ENCODE measurements around the gene M1AP. TPM values are rescaled to one million over a fixed set of nuclear protein-coding genes. Genes with fewer than 3 reads are reported as not detected.

M1AP gene
- total and polyA plus RNA-seq, 9 donors = 0.36 to 0.72 (median 0.45) TPM; not detected in 3

DNA sequence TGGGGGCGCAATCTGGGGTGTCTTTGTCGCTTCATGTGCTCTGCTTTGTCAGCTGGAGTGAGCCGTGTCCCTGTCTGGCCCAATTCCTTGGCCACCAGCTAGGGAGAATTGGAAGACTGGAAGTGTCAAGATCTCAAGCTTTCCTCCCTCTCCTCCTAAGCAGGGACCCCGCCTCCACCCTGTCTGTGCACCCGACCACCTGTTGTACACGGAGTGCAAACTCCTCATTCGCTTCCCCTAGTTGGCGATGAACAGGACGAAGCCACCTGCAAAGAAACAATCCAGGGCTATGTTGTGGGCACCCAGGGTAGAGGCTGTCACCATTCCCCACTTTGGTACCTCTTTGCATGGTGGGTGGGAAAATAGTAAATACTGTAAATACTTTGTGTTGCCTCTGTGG, 120.4 kb downstream of the M1AP start:
- H3K9me3 ChIP-seq = no peaks in the 10 kb centered on the region
- no peak overlapping the region for H3K4me3 ChIP-seq
- intact Hi-C loops (cut with DNase I) = no loop called here
- H3K27ac ChIP-seq = no peak overlapping the region
- peak in 1 of 5 donors; percentile 21 for DNase-seq
- H3K36me3 ChIP-seq = no peaks in the 10 kb centered on the region
- TF ChIP-seq EP300 (IDR thresholded peaks at IDR 0.05) (no peak), POLR2A (IDR thresholded peaks at IDR 0.05) (no peak)
- TF ChIP-seq, protein P1, sequence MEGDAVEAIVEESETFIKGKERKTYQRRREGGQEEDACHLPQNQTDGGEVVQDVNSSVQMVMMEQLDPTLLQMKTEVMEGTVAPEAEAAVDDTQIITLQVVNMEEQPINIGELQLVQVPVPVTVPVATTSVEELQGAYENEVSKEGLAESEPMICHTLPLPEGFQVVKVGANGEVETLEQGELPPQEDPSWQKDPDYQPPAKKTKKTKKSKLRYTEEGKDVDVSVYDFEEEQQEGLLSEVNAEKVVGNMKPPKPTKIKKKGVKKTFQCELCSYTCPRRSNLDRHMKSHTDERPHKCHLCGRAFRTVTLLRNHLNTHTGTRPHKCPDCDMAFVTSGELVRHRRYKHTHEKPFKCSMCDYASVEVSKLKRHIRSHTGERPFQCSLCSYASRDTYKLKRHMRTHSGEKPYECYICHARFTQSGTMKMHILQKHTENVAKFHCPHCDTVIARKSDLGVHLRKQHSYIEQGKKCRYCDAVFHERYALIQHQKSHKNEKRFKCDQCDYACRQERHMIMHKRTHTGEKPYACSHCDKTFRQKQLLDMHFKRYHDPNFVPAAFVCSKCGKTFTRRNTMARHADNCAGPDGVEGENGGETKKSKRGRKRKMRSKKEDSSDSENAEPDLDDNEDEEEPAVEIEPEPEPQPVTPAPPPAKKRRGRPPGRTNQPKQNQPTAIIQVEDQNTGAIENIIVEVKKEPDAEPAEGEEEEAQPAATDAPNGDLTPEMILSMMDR (IDR thresholded peaks at IDR 0.05) = no peak
- no peaks in the 10 kb centered on the region for H3K27me3 ChIP-seq
- WGBS, 3 donors = 91 to 93% (median 93%) methylated on average over 9 of the region's 9 CpGs
- peaks cover 13% of the 10 kb centered on the region for H3K4me1 ChIP-seq (ENCODE audit: insufficient read depth)

DNA sequence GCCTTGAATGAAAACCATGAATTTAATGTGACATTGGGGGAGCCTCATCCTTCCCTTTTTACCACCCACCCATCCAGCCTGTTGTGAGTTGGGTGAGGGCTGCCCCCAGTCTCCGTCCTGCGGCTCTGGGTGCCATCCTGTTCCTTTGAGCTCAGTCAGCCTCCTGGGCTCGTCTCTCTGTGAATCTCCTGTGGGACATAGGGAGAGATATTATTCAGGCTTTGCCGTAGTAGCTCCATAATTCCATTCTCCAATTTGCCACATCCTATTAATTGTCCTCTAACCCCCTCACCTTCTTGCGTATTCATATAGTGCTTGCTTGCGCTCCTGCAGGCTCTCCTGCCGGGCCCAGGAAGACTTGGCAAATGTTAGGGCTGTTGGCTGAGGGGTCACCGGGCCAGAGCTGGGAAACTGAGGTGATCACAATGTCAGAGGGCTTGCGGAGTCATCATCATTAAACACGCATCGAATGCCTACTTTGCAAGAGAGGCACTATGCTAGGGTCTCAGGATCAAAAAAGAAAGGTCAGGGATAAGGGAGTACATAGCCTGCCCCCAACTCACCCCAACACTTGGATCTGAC, 121.4 kb downstream of the M1AP start:
- no peak for DNase-seq
- H3K36me3 ChIP-seq = no peaks in the 10 kb centered on the region
- H3K9me3 ChIP-seq = no peaks in the 10 kb centered on the region
- TF ChIP-seq, protein P1 (IDR thresholded peaks at IDR 0.05) = no peak
- TF ChIP-seq POLR2A (IDR thresholded peaks at IDR 0.05) (no peak), EP300 (IDR thresholded peaks at IDR 0.05) (no peak)
- intact Hi-C loops (cut with DNase I) = no loop called here
- H3K27ac ChIP-seq = no peak overlapping the region
- H3K4me3 ChIP-seq = no peak overlapping the region
- WGBS, 3 donors = 97 to 99% (median 98%) methylated on average over 11 of the region's 11 CpGs
- H3K4me1 ChIP-seq (ENCODE audit: insufficient read depth) = peaks cover 13% of the 10 kb centered on the region
- no peaks in the 10 kb centered on the region for H3K27me3 ChIP-seq

DNA sequence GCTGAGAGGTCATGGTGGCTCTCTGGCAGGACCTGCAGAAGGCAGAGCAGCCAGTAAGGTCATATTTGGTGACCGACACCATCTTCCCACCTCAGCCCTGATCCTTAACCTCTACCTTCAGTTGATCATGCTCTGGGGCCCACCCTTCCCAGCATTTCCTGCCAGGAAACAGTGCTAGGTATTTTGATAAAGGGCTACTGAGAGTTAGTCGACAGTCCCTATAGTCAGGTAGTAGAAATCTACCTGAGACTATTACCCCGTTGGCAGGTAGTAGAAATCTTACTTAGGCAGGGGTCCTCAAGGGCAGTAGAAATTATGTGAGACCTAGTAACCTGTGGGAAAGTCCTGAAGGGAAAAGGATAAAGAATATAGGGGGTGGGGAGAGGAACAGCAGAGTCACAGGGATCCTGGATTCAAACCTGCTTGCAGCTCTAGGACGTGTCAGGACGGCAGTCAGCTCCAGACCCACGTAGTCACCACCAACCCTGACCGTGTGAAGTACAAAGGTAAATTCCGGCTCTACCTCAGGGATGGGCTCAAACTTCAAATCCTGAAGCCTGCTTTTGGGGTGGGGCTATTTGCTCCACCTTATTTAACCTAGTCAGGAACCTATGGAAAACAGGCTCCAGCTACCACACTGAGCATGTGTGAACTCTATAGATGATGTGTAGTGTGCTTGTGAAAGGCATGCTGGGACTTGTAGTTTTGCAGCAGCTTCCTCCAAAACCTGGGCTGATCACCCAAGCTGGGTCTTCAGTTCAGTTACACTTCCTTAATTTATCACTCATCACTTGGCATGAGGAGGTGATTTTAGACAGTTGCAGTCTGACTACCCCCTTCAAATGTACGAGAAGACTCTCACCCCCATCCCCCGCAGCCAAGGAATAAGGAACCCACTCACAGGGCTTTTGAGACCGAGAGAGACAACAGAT, 122.1 kb downstream of the M1AP start, which contains the start of gene DQX1:
Gene DQX1, minus strand, starts transcription at position 515 of the 932 bp plus-strand sequence. Its CDS starts 502 bp downstream, at position 13.
- intact Hi-C loops (cut with DNase I) = no loop called here
- no peak within 1 kb of the TSS for H3K27ac ChIP-seq
- H3K4me3 ChIP-seq = no peak within 1 kb of the TSS
- no peaks in the 10 kb centered on the region for H3K27me3 ChIP-seq
- no peak for DNase-seq
- 89 to 91% (median 91%) methylated on average over 11 of the region's 11 CpGs for WGBS, 3 donors
- H3K36me3 ChIP-seq = no peaks in the 10 kb centered on the region
- peaks cover 13% of the 10 kb centered on the region for H3K4me1 ChIP-seq (ENCODE audit: insufficient read depth)
- TF ChIP-seq POLR2A (IDR thresholded peaks at IDR 0.05) (no peak), EP300 (IDR thresholded peaks at IDR 0.05) (no peak)
- TF ChIP-seq, protein P1 (IDR thresholded peaks at IDR 0.05) = no peak
- H3K9me3 ChIP-seq = no peaks in the 10 kb centered on the region

DNA sequence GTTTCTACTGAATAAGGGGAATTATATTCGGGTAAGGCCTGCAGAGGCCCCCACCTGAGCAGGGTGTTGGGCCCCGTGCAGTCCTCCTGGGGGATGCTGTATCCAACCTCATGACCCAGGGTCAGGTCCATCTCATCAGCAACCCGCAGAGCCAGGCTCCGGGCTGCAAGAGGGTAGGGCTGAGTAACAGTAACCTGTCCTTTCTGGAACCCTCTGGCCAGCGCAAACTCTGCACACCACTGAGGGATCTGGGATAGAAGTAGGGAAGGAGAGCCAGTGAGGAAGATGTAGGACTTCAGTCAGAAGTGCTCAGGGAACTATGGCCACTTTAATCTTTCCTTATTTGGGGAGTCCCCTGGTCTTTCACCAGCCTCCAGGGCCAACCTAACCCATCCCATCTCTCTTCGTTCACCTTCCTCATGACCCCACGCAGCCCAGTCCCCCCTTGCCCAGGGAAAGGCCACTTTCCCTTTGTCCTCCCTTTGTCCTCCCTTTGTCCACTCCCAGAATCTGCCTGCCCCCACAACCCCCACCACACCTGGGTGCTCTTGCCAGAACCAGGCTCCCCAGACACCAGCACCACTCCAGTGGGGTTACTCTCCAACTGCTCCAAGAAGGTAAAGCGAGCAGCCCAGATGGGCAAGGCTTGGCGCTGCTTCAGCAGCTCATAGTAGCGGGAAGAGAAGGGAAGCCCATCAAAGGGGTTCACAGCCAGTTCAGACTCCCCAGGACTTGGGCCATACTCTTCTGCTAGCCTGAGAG, 123.0 kb downstream of the M1AP start:
- H3K9me3 ChIP-seq = no peaks in the 10 kb centered on the region
- H3K27ac ChIP-seq = no peak overlapping the region
- TF ChIP-seq, protein P1 (IDR thresholded peaks at IDR 0.05) = no peak
- TF ChIP-seq EP300 (IDR thresholded peaks at IDR 0.05) (no peak), POLR2A (IDR thresholded peaks at IDR 0.05) (no peak)
- DNase-seq = peak in 1 of 5 donors; percentile 22
- H3K27me3 ChIP-seq = no peaks in the 10 kb centered on the region
- WGBS, 3 donors = 82 to 89% (median 86%) methylated on average over 10 of the region's 10 CpGs
- intact Hi-C loops (cut with DNase I) = no loop called here
- no peak overlapping the region for H3K4me3 ChIP-seq
- peaks cover 6% of the 10 kb centered on the region for H3K4me1 ChIP-seq (ENCODE audit: insufficient read depth)
- H3K36me3 ChIP-seq = no peaks in the 10 kb centered on the region
